Adrenal gland (tissue), 12 donors: ENCODE measurements around the gene SLC25A5. TPM values are rescaled to one million over a fixed set of nuclear protein-coding genes. Genes with fewer than 3 reads are reported as not detected.

Source experiments
- DNase-seq, 7 donors: peaks; one replicate each; pipeline ENCODE4 v3.0.0-alpha.2; 2019 to 2020
- H3K27ac ChIP-seq, 5 donors: fragments of 200-600 bp; sonication (generic) in 4 of 5; 1 replicate in 3 of 5; 2 replicates in 2 of 5; pipeline versions ENCODE4 v1.5.1 to v1.8.0; 2016 to 2020; ENCODE audit warnings: mild to moderate bottlenecking in 1 of 5
- H3K27me3 ChIP-seq: fragments of 200-600 bp; 2 replicates; pipeline ENCODE4 v1.8.0; 2021
- H3K36me3 ChIP-seq, 2 donors: fragments of 200-600 bp; replicated peaks in 1 of 2; 1 replicate in 1 of 2; 2 replicates in 1 of 2; pipeline versions ENCODE4 v1.5.1 to v1.8.0; 2018 to 2022
- H3K4me1 ChIP-seq, 2 donors: fragments of 200-600 bp; replicated peaks in 1 of 2; 1 replicate in 1 of 2; 2 replicates in 1 of 2; pipeline versions ENCODE4 v1.5.1 to v1.8.0; 2018 to 2021
- H3K4me3 ChIP-seq, 4 donors: fragments of 200-600 bp; sonication (generic) in 3 of 4; one replicate each; pipeline ENCODE4 v1.5.1; 2016 to 2018
- H3K9me3 ChIP-seq, 3 donors: fragments of 200-600 bp; sonication (generic) in 1 of 3; replicated peaks in 1 of 3; 1 replicate in 2 of 3; 2 replicates in 1 of 3; pipeline versions ENCODE4 v1.5.1 to v1.8.0; 2016 to 2021
- CTCF ChIP-seq, 6 experiments: fragments of 450-650 bp in 4 of 6; fragments of 200-600 bp in 2 of 6; sonication (generic) in 1 of 6; IDR thresholded peaks; 1 replicate in 5 of 6; 2 replicates in 1 of 6; pipeline versions ENCODE4 v1.5.1 to v1.8.0; 2016 to 2021; ENCODE audit warnings: antibody characterized with exemption in 6 of 6, mild to moderate bottlenecking in 2 of 6, moderate library complexity in 1 of 6
- POLR2A ChIP-seq, 2 donors: fragments of 450-650 bp; IDR thresholded peaks; one replicate each; pipeline ENCODE4 v1.6.1; 2017; ENCODE audit warnings: antibody characterized with exemption in 2 of 2, mild to moderate bottlenecking in 2 of 2, moderate library complexity in 1 of 2
- WGBS, 4 donors: extraction: QIAGEN DNeasy Blood & Tissue Kit in 2 of 4; methylation state at CpG; one replicate each; pipeline versions ENCODE4 v1.1.5 to v1.1.7; 2013 to 2017; 5-methylcytosine and 5-hydroxymethylcytosine counted together
- intact Hi-C, 2 donors: fragments of 100-400 bp; cut with DNase I; formaldehyde crosslinking; loops; one replicate each; pipeline versions ENCODE4 v1.14.1 to v1.15.0; 2022 to 2023
- polyA plus RNA-seq, 3 donors: library from polyadenylated mRNA; stranded (reverse); fragments of 200-250 nt in 2 of 3; fragments of 350-450 nt in 1 of 3; fragmentation: Illumina TruSeq in 1 of 3; extraction: RNeasy Lipid Tissue Mini Kit (QIAGEN cat#74804) in 1 of 3; gene quantifications; one replicate each; pipeline ENCODE4 v1.2.3, GENCODE V29; 2013 to 2014
- total RNA-seq, 9 donors: library from RNA; depleted of rRNA in 4 of 9; stranded (reverse); fragments of >200 nt in 4 of 9; fragments of 120-200 nt in 1 of 9; fragmentation: NEBNext Ultra II Directional in 1 of 9; extraction: Animal tissue kit (Norgen Biotek cat#: 25700) in 1 of 9; gene quantifications; one replicate each; pipeline versions ENCODE4 v1.1.0 to v1.2.4, GENCODE V29; 2013 to 2023
- donor health status: healthy with polysubstance abuse.
- donor health status: Bipolar disorder and iron deficiency.
- donor health status: DM: yes; HTN: yes; CAD: no.
- donor health status: DM: no; HTN: no; CAD: no.
- donor health status: DM: no; HTN: no; CAD: no.
- donor health status: DM: yes; HTN: yes; CAD: no.

The SLC25A5 gene
- total and polyA plus RNA-seq, 12 donors = 65.2 to 313 (median 208) TPM

GRCh38 chrX:119455264-119455663 is 13.0 kb upstream of the SLC25A5 start:
- no peak for TF ChIP-seq POLR2A (IDR thresholded peaks at IDR 0.05)
- TF ChIP-seq CTCF (IDR thresholded peaks at IDR 0.05) = no peak
- no peak overlapping the region for H3K27ac ChIP-seq
- 88 to 100% (median 94%) methylated on average over 1 of the region's 1 CpG for WGBS, 4 donors
- no peak for DNase-seq
- no peaks in the 10 kb centered on the region for H3K27me3 ChIP-seq
- H3K4me3 ChIP-seq = no peak overlapping the region
- H3K36me3 ChIP-seq = no peaks in the 10 kb centered on the region
- no peaks in the 10 kb centered on the region for H3K9me3 ChIP-seq
- no peaks in the 10 kb centered on the region for H3K4me1 ChIP-seq
- intact Hi-C loops = no loop called here

GRCh38 chrX:119459181-119459580 is 9.1 kb upstream of the SLC25A5 start:
- Histone ChIP-seq H3K4me1 (no peaks in the 10 kb centered on the region), H3K27ac (no peak overlapping the region), H3K9me3 (no peaks in the 10 kb centered on the region), H3K36me3 (no peaks in the 10 kb centered on the region), H3K4me3 (no peak overlapping the region), H3K27me3 (no peaks in the 10 kb centered on the region)
- TF ChIP-seq POLR2A (IDR thresholded peaks at IDR 0.05) = no peak
- TF ChIP-seq CTCF (IDR thresholded peaks at IDR 0.05) = no peak
- WGBS, 4 donors = 77 to 90% (median 84%) methylated on average over 4 of the region's 4 CpGs
- DNase-seq = no peak
- intact Hi-C loops = no loop called here

- no peaks in the 10 kb centered on the region for H3K27me3 ChIP-seq
- TF ChIP-seq CTCF (IDR thresholded peaks at IDR 0.05) (no peak), POLR2A (IDR thresholded peaks at IDR 0.05) (no peak)
- H3K36me3 ChIP-seq = peaks cover 0 to 4% of the 10 kb centered on the region in 2 donors
- intact Hi-C loops = no loop called here
- H3K4me1 ChIP-seq = no peaks in the 10 kb centered on the region
- no peak for DNase-seq
- H3K27ac ChIP-seq = no peak overlapping the region
- H3K9me3 ChIP-seq = no peaks in the 10 kb centered on the region
- H3K4me3 ChIP-seq = no peak overlapping the region
- 84 to 100% (median 95%) methylated on average over 3 of the region's 3 CpGs for WGBS, 4 donors
Measured at GRCh38 chrX:119465555-119465954, 2.7 kb upstream of the SLC25A5 start.

- Histone ChIP-seq H3K36me3 (peaks cover 0 to 9% of the 10 kb centered on the region in 2 donors), H3K27me3 (no peaks in the 10 kb centered on the region), H3K27ac (no peak overlapping the region), H3K4me1 (no peaks in the 10 kb centered on the region), H3K9me3 (no peaks in the 10 kb centered on the region), H3K4me3 (no peak overlapping the region)
- TF ChIP-seq POLR2A (IDR thresholded peaks at IDR 0.05) = no peak
- no peak for TF ChIP-seq CTCF (IDR thresholded peaks at IDR 0.05)
- WGBS, 4 donors = 81 to 96% (median 87%) methylated on average over 3 of the region's 3 CpGs
- intact Hi-C loops = no loop called here
- no peak for DNase-seq
Measured at GRCh38 chrX:119466970-119467369, 1.3 kb upstream of the SLC25A5 start.
